HepG2 (cell line): ENCODE measurements around the gene RPP25L. TPM values are rescaled to one million over a fixed set of nuclear protein-coding genes. Genes with fewer than 3 reads are reported as not detected.

Experiments used
- DDIT3 ChIP-seq: sonication (generic); formaldehyde crosslinking; IDR thresholded peaks from 2 replicates; pipeline ENCODE4 v1.4.0; 2020; ENCODE audit warnings: mild to moderate bottlenecking, missing genetic modification reagents
- FOXO1 ChIP-seq: sonication (generic); formaldehyde crosslinking; IDR thresholded peaks from 2 replicates; pipeline ENCODE4 v1.4.0; 2020; ENCODE audit warnings: missing genetic modification reagents
- GMEB2 ChIP-seq: IDR thresholded peaks from 2 replicates; pipeline ENCODE4 v1.6.1; 2016; ENCODE audit warnings: missing biosample characterization, missing genetic modification reagents, low read depth
- HOXA7 ChIP-seq: sonication (generic); formaldehyde crosslinking; IDR thresholded peaks from 2 replicates; pipeline ENCODE4 v1.8.1; 2022; ENCODE audit warnings: mild to moderate bottlenecking, missing genetic modification reagents, moderate library complexity
- ISX ChIP-seq: sonication (generic); formaldehyde crosslinking; conservative IDR thresholded peaks from 2 replicates; pipeline ENCODE4 v1.5.0; 2020; ENCODE audit warnings: missing genetic modification reagents
- KDM5B ChIP-seq: sonication (generic); formaldehyde crosslinking; IDR thresholded peaks from 2 replicates; pipeline ENCODE4 v1.4.0; 2020; ENCODE audit warnings: missing genetic modification reagents, mild to moderate bottlenecking, borderline replicate concordance
- MATR3 ChIP-seq: sonication (generic); formaldehyde crosslinking; IDR thresholded peaks from 2 replicates; pipeline ENCODE4 v1.4.0; 2020; ENCODE audit warnings: missing genetic modification reagents
- NBN ChIP-seq: fragments of 450-650 bp; conservative IDR thresholded peaks from 2 replicates; pipeline ENCODE4 v1.6.1; 2017
- NFIB ChIP-seq: sonication (generic); formaldehyde crosslinking; IDR thresholded peaks from 2 replicates; pipeline ENCODE4 v1.9.0; 2021; ENCODE audit warnings: missing genetic modification reagents, mild to moderate bottlenecking, borderline replicate concordance
- NPAS2 ChIP-seq: sonication (generic); formaldehyde crosslinking; IDR thresholded peaks from 2 replicates; pipeline ENCODE4 v1.8.0; 2022; ENCODE audit warnings: mild to moderate bottlenecking, missing genetic modification reagents, borderline replicate concordance
- PRPF4 ChIP-seq: fragments of 200-400 bp; formaldehyde crosslinking; IDR thresholded peaks from 2 replicates; pipeline ENCODE4 v1.6.1; 2016; ENCODE audit warnings: low read length, low read depth; ENCODE audit not compliant: poor library complexity, severe bottlenecking
- RFX5 ChIP-seq: IDR thresholded peaks from 2 replicates; pipeline ENCODE4 v1.6.1; 2011; ENCODE audit warnings: low read depth, low read length, improper control_type of control experiment
- SATB2 ChIP-seq: sonication (generic); formaldehyde crosslinking; IDR thresholded peaks from 2 replicates; pipeline ENCODE4 v1.5.0; 2020; ENCODE audit warnings: missing genetic modification reagents
- SSRP1 ChIP-seq: IDR thresholded peaks from 2 replicates; pipeline ENCODE4 v1.6.1; 2016; ENCODE audit warnings: control low read depth
- TAF15 ChIP-seq: fragments of 200-400 bp; formaldehyde crosslinking; IDR thresholded peaks from one replicate; pipeline ENCODE4 v1.6.1; 2018; ENCODE audit warnings: mild to moderate bottlenecking, low read depth, low read length; ENCODE audit not compliant: poor library complexity, severe bottlenecking
- THYN1 ChIP-seq: sonication (generic); formaldehyde crosslinking; IDR thresholded peaks from 2 replicates; pipeline ENCODE4 v1.8.1; 2023; ENCODE audit warnings: low read depth, mild to moderate bottlenecking, moderate library complexity, missing genetic modification reagents, borderline replicate concordance
- TSC22D2 ChIP-seq: sonication (generic); formaldehyde crosslinking; IDR thresholded peaks from 2 replicates; pipeline ENCODE4 v1.5.1; 2020; ENCODE audit warnings: missing genetic modification reagents, mild to moderate bottlenecking, borderline replicate concordance
- ZBTB3 ChIP-seq: sonication (generic); formaldehyde crosslinking; IDR thresholded peaks from 2 replicates; pipeline ENCODE4 v1.4.0; 2020; ENCODE audit warnings: low read depth, mild to moderate bottlenecking, moderate library complexity, missing genetic modification reagents, borderline replicate concordance
- ZFAT ChIP-seq: sonication (generic); formaldehyde crosslinking; conservative IDR thresholded peaks from 2 replicates; pipeline ENCODE4 v1.8.1; 2023; ENCODE audit warnings: missing genetic modification reagents, inconsistent platforms
- ZNF136 ChIP-seq: sonication (generic); formaldehyde crosslinking; IDR thresholded peaks from 2 replicates; pipeline ENCODE4 v1.8.1; 2022; ENCODE audit warnings: low read depth, mild to moderate bottlenecking, moderate library complexity, missing genetic modification reagents
- ZNF160 ChIP-seq: sonication (generic); formaldehyde crosslinking; IDR thresholded peaks from 2 replicates; pipeline ENCODE4 v1.8.0; 2022; ENCODE audit warnings: mild to moderate bottlenecking, inconsistent platforms, missing genetic modification reagents
- ZNF281 ChIP-seq: sonication (generic); formaldehyde crosslinking; IDR thresholded peaks from 2 replicates; pipeline ENCODE4 v1.4.0; 2020; ENCODE audit warnings: missing genetic modification reagents, borderline replicate concordance
- ZNF543 ChIP-seq: sonication (generic); formaldehyde crosslinking; IDR thresholded peaks from 2 replicates; pipeline ENCODE4 v1.4.0; 2020; ENCODE audit warnings: mild to moderate bottlenecking, missing genetic modification reagents
- ZNF615 ChIP-seq: sonication (generic); formaldehyde crosslinking; IDR thresholded peaks from 2 replicates; pipeline ENCODE4 v1.5.0; 2020; ENCODE audit warnings: mild to moderate bottlenecking, missing genetic modification reagents, borderline replicate concordance
- ZNF768 ChIP-seq: sonication (generic); formaldehyde crosslinking; IDR thresholded peaks from 2 replicates; pipeline ENCODE4 v1.4.0; 2020; ENCODE audit warnings: missing genetic modification reagents
- ZSCAN25 ChIP-seq: sonication (generic); formaldehyde crosslinking; IDR thresholded peaks from 2 replicates; pipeline ENCODE4 v1.8.0; 2022; ENCODE audit warnings: mild to moderate bottlenecking, missing genetic modification reagents
- polyA plus RNA-seq, 8 experiments: library from polyadenylated mRNA; depleted of rRNA in 3 of 8; stranded (reverse) in 7 of 8; unstranded in 1 of 8; fragments of >200 nt; fragmentation: Illumina TruSeq in 4 of 8; extraction: Trizol in 4 of 8; gene quantifications; 2 replicates each; pipeline versions ENCODE4 v1.2.1 to v1.2.3, GENCODE V29; 2011 to 2016; ENCODE audit warnings: low read depth in 4 of 8, missing spikeins in 1 of 8, mixed read lengths in 1 of 8; ENCODE audit not compliant: insufficient read depth in 1 of 8
- total RNA-seq, 5 experiments: library from RNA; depleted of rRNA; stranded (reverse); fragments of >200 nt; fragmentation: Illumina TruSeq; extraction: Trizol; gene quantifications; 2 replicates each; pipeline ENCODE4 v1.2.3, GENCODE V29; 2016; ENCODE audit warnings: low read depth in 1 of 5

RPP25L gene
- total and polyA plus RNA-seq, 2 of the 13 experiments (the other 11 are each of a cell fraction or from before 2014, with no cell fraction given) = 24.5 to 27.3 TPM

GRCh38 chr9:34611811-34612787 is at the start of gene RPP25L (continued):
- 0 out of 2 replicates have a peak, but pooled peaks have one; percentile 21 for TF ChIP-seq ZNF281 (CRISPR knock-in tag)
- TF ChIP-seq ZNF160 (CRISPR knock-in tag) = no peak
- TF ChIP-seq GMEB2 (CRISPR knock-in tag) = no peak
- TF ChIP-seq HOXA7 (CRISPR knock-in tag) = no peak
- no peak for TF ChIP-seq ZSCAN25 (CRISPR knock-in tag)
- peak; percentile 60; the same call in 1 of the 2 replicates for TF ChIP-seq ZBTB3
- no peak for TF ChIP-seq MATR3 (CRISPR knock-in tag)
- TF ChIP-seq TSC22D2 (CRISPR knock-in tag) = no peak; the same call in 1 of the 2 replicates
- TF ChIP-seq FOXO1 (CRISPR knock-in tag) = peak; percentile 22; the same call in 1 of the 2 replicates
- TF ChIP-seq ZNF768 = no peak; the same call in 1 of the 2 replicates
- peak; percentile 40; the same call in 1 of the 2 replicates for TF ChIP-seq ZNF543 (CRISPR knock-in tag)
- TF ChIP-seq KDM5B (CRISPR knock-in tag) = no peak
- no peak for TF ChIP-seq ZFAT
- TF ChIP-seq PRPF4 = no peak
- no peak for TF ChIP-seq ZNF136 (CRISPR knock-in tag)
- TF ChIP-seq TAF15 = no peak
- no peak for TF ChIP-seq DDIT3
- TF ChIP-seq SSRP1 = no peak
- TF ChIP-seq SATB2 (CRISPR knock-in tag) = no peak
- no peak for TF ChIP-seq ISX (CRISPR knock-in tag)
- TF ChIP-seq RFX5 = no peak
- TF ChIP-seq ZNF615 = no peak
- TF ChIP-seq NFIB (CRISPR knock-in tag) = no peak
- TF ChIP-seq THYN1 (CRISPR knock-in tag) = no peak
- TF ChIP-seq NBN = no peak
- no peak for TF ChIP-seq NPAS2
